Measurements from ENCODE around the gene MED27.

The MED27 gene

GRCh38 chr9:132007371-132008025 is 72.2 kb downstream of the MED27 start:
- Histone ChIP-seq H3K4me3 (ENCODE audit: low read depth in 1 of 2, low read length in 2 of 2) (no peak overlapping the region), H3K4me1 (ENCODE audit: insufficient read depth, low read length) (no peaks in the 10 kb centered on the region), H3K9ac (ENCODE audit: low read depth, low read length) (no peak overlapping the region), H3K9me3 (ENCODE audit: insufficient read depth, low read length, severe bottlenecking) (no peaks in the 10 kb centered on the region), H3K4me2 (ENCODE audit: insufficient read depth, low read length) (no peak overlapping the region), H3K36me3 (ENCODE audit: insufficient read depth, low read length) (peaks cover under 1% of the 10 kb centered on the region; the same call in 1 of the 2 replicates), H3K27me3 (ENCODE audit: insufficient read depth, low read length, poor library complexity) (no peaks in the 10 kb centered on the region), H2AFZ (ENCODE audit: low read depth, low read length) (no peak overlapping the region), H4K20me1 (ENCODE audit: insufficient read depth, low read length) (peaks cover 2% of the 10 kb centered on the region; the same call in 1 of the 2 replicates), H3K27ac (ENCODE audit: low read length) (no peak overlapping the region), H3K79me2 (ENCODE audit: insufficient read depth, low read length) (no peaks in the 10 kb centered on the region)
- no peak for DNase-seq
- ATAC-seq (ENCODE audit: insufficient read depth, low read depth), result no peak
- no peak for TF ChIP-seq EZH2 (IDR thresholded peaks at IDR 0.05; ENCODE audit: borderline replicate concordance, low read depth, low read length, severe bottlenecking)
- no peak for TF ChIP-seq CTCF (IDR thresholded peaks at IDR 0.05; ENCODE audit: borderline replicate concordance, extremely low read depth, low read length, poor library complexity, severe bottlenecking)

GRCh38 chr9:132006677-132007370 is 72.8 kb downstream of the MED27 start:
- Histone ChIP-seq H3K27ac (ENCODE audit: low read length) (no peak overlapping the region), H3K9me3 (ENCODE audit: insufficient read depth, low read length, severe bottlenecking) (no peaks in the 10 kb centered on the region), H3K4me1 (ENCODE audit: insufficient read depth, low read length) (no peaks in the 10 kb centered on the region), H3K4me3 (ENCODE audit: low read depth in 1 of 2, low read length in 2 of 2) (no peak overlapping the region), H3K79me2 (ENCODE audit: insufficient read depth, low read length) (no peaks in the 10 kb centered on the region), H3K36me3 (ENCODE audit: insufficient read depth, low read length) (no peaks in the 10 kb centered on the region), H3K27me3 (ENCODE audit: insufficient read depth, low read length, poor library complexity) (no peaks in the 10 kb centered on the region), H3K9ac (ENCODE audit: low read depth, low read length) (no peak overlapping the region), H2AFZ (ENCODE audit: low read depth, low read length) (no peak overlapping the region), H4K20me1 (ENCODE audit: insufficient read depth, low read length) (peaks cover 2% of the 10 kb centered on the region; the same call in 1 of the 2 replicates), H3K4me2 (ENCODE audit: insufficient read depth, low read length) (no peak overlapping the region)
- ATAC-seq (ENCODE audit: insufficient read depth, low read depth) (no peak), DNase-seq (no peak)
- TF ChIP-seq CTCF (IDR thresholded peaks at IDR 0.05; ENCODE audit: borderline replicate concordance, extremely low read depth, low read length, poor library complexity, severe bottlenecking) (no peak), EZH2 (IDR thresholded peaks at IDR 0.05; ENCODE audit: borderline replicate concordance, low read depth, low read length, severe bottlenecking) (no peak)

GRCh38 chr9:132005899-132006298 is 73.8 kb downstream of the MED27 start:
- no peak overlapping the region for H3K9ac ChIP-seq (ENCODE audit: low read depth, low read length)
- H3K4me2 ChIP-seq (ENCODE audit: insufficient read depth, low read length), result no peak overlapping the region
- H3K79me2 ChIP-seq (ENCODE audit: insufficient read depth, low read length), result no peaks in the 10 kb centered on the region
- no peak for DNase-seq
- H3K4me1 ChIP-seq (ENCODE audit: insufficient read depth, low read length), result no peaks in the 10 kb centered on the region
- H3K27me3 ChIP-seq (ENCODE audit: insufficient read depth, low read length, poor library complexity), result no peaks in the 10 kb centered on the region
- H3K27ac ChIP-seq (ENCODE audit: low read length), result no peak overlapping the region
- no peak overlapping the region for H3K4me3 ChIP-seq (ENCODE audit: low read depth in 1 of 2, low read length in 2 of 2)
- H2AFZ ChIP-seq (ENCODE audit: low read depth, low read length), result no peak overlapping the region
- TF ChIP-seq EZH2 (IDR thresholded peaks at IDR 0.05; ENCODE audit: borderline replicate concordance, low read depth, low read length, severe bottlenecking) (no peak), CTCF (IDR thresholded peaks at IDR 0.05; ENCODE audit: borderline replicate concordance, extremely low read depth, low read length, poor library complexity, severe bottlenecking) (no peak)
- H3K36me3 ChIP-seq (ENCODE audit: insufficient read depth, low read length), result no peaks in the 10 kb centered on the region
- H3K9me3 ChIP-seq (ENCODE audit: insufficient read depth, low read length, severe bottlenecking), result no peaks in the 10 kb centered on the region
- H4K20me1 ChIP-seq (ENCODE audit: insufficient read depth, low read length), result peaks cover 2% of the 10 kb centered on the region; the same call in 1 of the 2 replicates
- ATAC-seq (ENCODE audit: insufficient read depth, low read depth), result no peak

All from DND-41 (cell line).